Measurements from ENCODE around the gene GNG11. TPM values are rescaled to one million over a fixed set of nuclear protein-coding genes. Genes with fewer than 3 reads are reported as not detected.
A peak's percentile ranks its signal among the peaks of the same experiment; 100 is the strongest.

Gene GNG11
- total RNA-seq, 4 donors from 2014 or later = 23.9 to 106 (median 40.9) TPM

- no peak for ATAC-seq (ENCODE audit: low FRiP score)
- no peak for DNase-seq (ENCODE audit: low spot score)
- TF ChIP-seq CTCF (IDR thresholded peaks at IDR 0.05) = no peak
These were observed 37.6 kb upstream of the GNG11 start for GRCh38 chr7:93883917-93884345.

GRCh38 chr7:93884541-93884940 lies 37.0 kb upstream of the GNG11 start:
- DNase-seq (ENCODE audit: low spot score) = no peak
- TF ChIP-seq CTCF (IDR thresholded peaks at IDR 0.05) = no peak
- ATAC-seq (ENCODE audit: low FRiP score) = no peak

- TF ChIP-seq CTCF (IDR thresholded peaks at IDR 0.05) = no peak
- ATAC-seq (ENCODE audit: low FRiP score) (no peak), DNase-seq (ENCODE audit: low spot score) (no peak)
These were observed 32.3 kb upstream of the GNG11 start for GRCh38 chr7:93889261-93889660.

- DNase-seq (ENCODE audit: low spot score) (no peak), ATAC-seq (ENCODE audit: low FRiP score) (peak; percentile 41)
- no peak for TF ChIP-seq CTCF (IDR thresholded peaks at IDR 0.05)
These were observed 31.5 kb upstream of the GNG11 start for GRCh38 chr7:93890041-93890463.

GRCh38 chr7:93890464-93891068 lies 31.0 kb upstream of the GNG11 start, which contains the start of gene TFPI2:
TSS of gene TFPI2 (minus strand) at chr7:93890753. CDS start at chr7:93890678, 75 bp downstream.
- TF ChIP-seq CTCF (IDR thresholded peaks at IDR 0.05) = no peak
- peak; percentile 77 for DNase-seq (ENCODE audit: low spot score)
- ATAC-seq (ENCODE audit: low FRiP score) = peak; percentile 92

GRCh38 chr7:93894426-93894825 lies 27.1 kb upstream of the GNG11 start:
- DNase-seq (ENCODE audit: low spot score) (no peak), ATAC-seq (ENCODE audit: low FRiP score) (no peak)
- TF ChIP-seq CTCF (IDR thresholded peaks at IDR 0.05) = no peak

- TF ChIP-seq CTCF (IDR thresholded peaks at IDR 0.05) = no peak
- peak; percentile 22 for ATAC-seq (ENCODE audit: low FRiP score)
These were observed 26.4 kb upstream of the GNG11 start for GRCh38 chr7:93894966-93895640.

More at GRCh38 chr7:93894966-93895640, 26.4 kb upstream of the GNG11 start:
- no peak for DNase-seq (ENCODE audit: low spot score)

All from omental fat pad (tissue), 4 donors.